Measurements from ENCODE around the gene AUTS2.

AUTS2 gene

DNA sequence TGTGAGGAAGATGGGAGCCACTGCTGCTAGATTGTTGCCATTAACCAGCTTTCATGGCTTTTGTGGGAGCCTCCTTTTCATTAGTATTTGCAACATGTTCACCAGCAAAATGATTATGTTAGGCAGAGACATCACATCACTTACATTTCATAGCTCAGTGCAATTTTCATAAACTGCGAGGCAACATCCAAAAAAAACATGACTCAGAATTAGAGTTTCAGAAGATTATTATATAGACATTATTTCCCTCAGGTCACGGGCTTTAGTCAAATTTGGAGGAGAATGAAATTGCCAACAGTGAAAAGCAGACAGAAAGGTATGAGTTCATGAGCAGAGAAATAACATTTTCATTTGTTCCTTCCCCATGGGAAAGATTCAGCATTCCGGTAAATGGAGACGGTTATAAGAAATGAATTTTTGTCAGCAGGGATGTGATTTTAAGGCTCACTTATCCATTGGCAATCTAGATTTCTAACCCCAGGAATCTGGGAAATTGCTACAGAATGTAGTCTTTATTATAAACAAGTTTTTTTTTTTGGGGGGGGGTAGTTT is 573.2 kb downstream of the AUTS2 start:
- no peak overlapping the region for H3K4me3 ChIP-seq (ENCODE audit: low read depth, low read length)
- TF ChIP-seq, protein P1, sequence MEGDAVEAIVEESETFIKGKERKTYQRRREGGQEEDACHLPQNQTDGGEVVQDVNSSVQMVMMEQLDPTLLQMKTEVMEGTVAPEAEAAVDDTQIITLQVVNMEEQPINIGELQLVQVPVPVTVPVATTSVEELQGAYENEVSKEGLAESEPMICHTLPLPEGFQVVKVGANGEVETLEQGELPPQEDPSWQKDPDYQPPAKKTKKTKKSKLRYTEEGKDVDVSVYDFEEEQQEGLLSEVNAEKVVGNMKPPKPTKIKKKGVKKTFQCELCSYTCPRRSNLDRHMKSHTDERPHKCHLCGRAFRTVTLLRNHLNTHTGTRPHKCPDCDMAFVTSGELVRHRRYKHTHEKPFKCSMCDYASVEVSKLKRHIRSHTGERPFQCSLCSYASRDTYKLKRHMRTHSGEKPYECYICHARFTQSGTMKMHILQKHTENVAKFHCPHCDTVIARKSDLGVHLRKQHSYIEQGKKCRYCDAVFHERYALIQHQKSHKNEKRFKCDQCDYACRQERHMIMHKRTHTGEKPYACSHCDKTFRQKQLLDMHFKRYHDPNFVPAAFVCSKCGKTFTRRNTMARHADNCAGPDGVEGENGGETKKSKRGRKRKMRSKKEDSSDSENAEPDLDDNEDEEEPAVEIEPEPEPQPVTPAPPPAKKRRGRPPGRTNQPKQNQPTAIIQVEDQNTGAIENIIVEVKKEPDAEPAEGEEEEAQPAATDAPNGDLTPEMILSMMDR (IDR thresholded peaks at IDR 0.05; ENCODE audit: low read depth, low read length): no peak

DNA sequence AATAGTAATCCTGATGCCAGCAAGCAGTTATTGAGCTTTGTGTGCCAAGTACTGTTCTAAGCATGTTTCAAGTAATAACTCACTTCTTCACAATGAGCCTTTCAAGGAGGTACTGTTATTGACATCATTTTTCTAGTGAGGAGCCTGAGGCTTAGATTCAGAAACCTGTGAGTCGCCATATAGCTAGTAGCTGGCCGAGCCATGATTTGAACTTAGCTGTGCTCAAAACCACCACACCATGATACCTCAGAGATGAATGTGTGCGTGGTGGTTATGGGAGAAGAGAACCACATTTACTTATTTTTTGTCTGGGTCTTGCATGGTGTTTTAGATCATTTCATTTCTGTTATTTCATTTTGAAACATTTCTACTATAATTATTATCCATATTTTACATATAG is 578.9 kb downstream of the AUTS2 start:
- no peak overlapping the region for H3K4me3 ChIP-seq (ENCODE audit: low read depth, low read length)
- TF ChIP-seq, protein P1 (IDR thresholded peaks at IDR 0.05; ENCODE audit: low read depth, low read length): no peak

DNA sequence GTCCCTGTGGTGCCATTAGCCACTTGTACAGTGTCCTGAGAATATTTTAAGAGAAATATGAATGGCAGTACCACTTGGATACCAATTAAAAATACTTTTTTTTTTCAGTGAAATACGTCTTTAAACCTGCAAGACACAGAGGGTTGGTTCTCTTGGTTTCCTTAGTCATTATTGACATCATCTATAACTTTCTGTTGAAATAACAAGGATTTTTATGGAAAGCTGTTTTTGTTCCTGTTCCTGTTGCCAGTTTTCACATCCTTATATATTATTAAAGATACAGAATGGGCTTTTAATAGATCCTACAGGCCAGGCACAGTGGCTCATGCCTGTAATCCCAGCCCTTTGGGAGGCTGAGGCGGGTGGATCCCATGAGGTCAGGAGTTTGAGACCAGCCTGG is 579.9 kb downstream of the AUTS2 start:
- no peak overlapping the region for H3K4me3 ChIP-seq (ENCODE audit: low read depth, low read length)
- TF ChIP-seq, protein P1 (IDR thresholded peaks at IDR 0.05; ENCODE audit: low read depth, low read length): no peak

DNA sequence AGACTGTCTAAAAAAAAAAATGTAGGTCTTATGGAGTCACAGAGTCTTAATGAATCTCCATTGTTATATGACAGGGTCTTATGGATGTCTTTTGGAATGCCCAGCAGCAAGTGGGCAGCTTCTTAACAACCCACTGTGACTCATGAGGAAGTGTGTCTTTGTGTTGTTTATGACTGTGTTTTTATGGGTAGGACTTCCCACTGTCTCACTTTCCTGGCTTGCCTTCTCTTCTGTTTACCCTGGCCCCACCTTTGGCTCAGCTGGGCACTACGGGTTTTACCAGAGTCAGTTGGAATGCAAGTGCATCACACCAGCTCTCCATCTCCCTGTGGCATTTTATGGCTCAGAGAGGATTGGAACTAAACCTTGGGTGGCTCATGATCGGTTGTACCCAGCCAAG is 580.5 kb downstream of the AUTS2 start:
- H3K4me3 ChIP-seq (ENCODE audit: low read depth, low read length): no peak overlapping the region
- TF ChIP-seq, protein P1 (IDR thresholded peaks at IDR 0.05; ENCODE audit: low read depth, low read length): no peak

DNA sequence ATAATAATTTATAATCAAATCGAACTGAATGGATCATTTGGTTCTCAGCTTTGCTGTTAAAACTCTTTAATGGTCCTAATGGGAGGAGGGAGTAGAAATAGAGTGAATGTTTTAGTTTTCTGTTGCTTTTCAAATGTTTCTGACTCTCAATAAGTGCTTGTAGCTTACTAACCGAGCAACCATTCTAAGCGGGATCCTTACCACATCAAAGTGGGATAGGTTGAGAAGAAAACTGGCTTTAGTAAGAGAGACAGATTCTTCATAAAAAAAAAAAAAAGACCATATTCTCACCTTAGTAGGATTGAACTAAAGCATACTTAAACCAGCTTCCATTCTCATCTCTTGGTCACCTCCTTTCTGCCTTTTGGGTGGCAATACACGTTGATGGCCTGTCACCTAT is 584.2 kb downstream of the AUTS2 start:
- TF ChIP-seq, protein P1 (IDR thresholded peaks at IDR 0.05; ENCODE audit: low read depth, low read length): no peak
- no peak overlapping the region for H3K4me3 ChIP-seq (ENCODE audit: low read depth, low read length)

DNA sequence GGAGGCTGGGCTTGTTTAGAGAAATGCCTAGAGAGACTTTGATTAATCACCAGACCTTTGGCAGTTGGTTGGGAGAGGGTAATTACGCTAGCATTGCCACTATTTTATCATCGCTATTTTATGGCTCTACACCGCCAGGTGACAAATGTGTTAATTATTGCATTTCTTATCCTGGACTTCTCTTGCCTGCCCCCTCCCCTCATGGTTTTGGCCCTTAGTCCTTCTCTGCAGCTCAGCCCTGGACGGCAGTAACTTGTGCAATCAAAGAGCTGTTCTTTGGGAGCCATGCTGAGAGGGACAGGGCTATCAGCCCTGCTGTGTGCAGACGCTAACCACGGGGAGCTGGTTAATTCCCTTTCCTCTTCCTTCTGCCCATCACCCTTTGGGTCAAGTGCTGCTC is 585.0 kb downstream of the AUTS2 start:
- TF ChIP-seq, protein P1 (IDR thresholded peaks at IDR 0.05; ENCODE audit: low read depth, low read length): no peak

DNA sequence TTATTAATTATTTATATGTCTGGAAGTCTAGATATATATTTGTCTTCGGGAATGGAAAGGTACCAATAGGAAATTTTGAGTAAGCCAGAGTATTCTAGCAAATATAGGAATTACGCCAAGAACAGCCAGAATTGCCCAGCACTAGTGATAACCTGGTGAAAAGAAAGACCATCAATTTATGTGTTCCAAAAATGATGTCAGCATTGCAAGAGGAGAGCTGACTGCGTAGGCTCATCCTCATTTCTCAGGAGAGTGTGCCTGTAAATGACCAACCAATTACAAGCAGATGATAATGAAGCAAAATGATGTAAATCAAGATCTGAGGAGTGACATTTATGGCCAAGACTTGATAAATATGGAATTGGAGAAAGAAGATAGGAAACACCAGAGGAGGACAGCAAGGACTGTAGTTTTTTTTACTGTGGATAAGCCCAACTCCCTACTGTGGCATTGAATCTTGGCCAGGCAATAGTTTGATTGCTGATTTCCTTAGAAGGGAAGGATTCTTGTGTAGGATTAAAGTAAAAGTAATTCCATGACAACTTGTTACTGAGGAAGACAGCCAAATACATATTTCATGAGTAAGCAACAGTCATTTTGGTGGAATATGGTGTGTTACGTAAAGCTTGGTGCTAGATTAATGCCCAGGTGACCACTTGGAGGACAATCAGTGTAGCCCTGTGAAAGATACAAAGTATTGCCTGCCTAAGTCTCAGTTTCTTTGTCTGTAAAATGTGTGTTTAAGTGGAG is 590.8 kb downstream of the AUTS2 start:
- no peak overlapping the region for H3K4me3 ChIP-seq (ENCODE audit: low read depth, low read length)
- TF ChIP-seq, protein P1 (IDR thresholded peaks at IDR 0.05; ENCODE audit: low read depth, low read length): no peak

More for the DNA sequence above, 585.0 kb downstream of the AUTS2 start:
- no peak overlapping the region for H3K4me3 ChIP-seq (ENCODE audit: low read depth, low read length)
